H9 (cell line): ENCODE results near the gene ZNF385B. TPM values are rescaled to one million over a fixed set of nuclear protein-coding genes. Genes with fewer than 3 reads are reported as not detected.

ENCODE experiments used
- DNase-seq: peaks from one replicate; pipeline ENCODE4 v3.0.0-alpha.2; 2017
- H2AFZ ChIP-seq: one replicate; pipeline ENCODE4 v1.6.1; 2013; ENCODE audit warnings: mild to moderate bottlenecking, low read length, control low read depth, moderate library complexity
- H2AK5ac ChIP-seq: 2 replicates; pipeline ENCODE4 v1.6.1; 2013; ENCODE audit warnings: low read length, control low read depth, mixed read lengths; ENCODE audit not compliant: insufficient read length
- H2BK120ac ChIP-seq: one replicate; pipeline ENCODE4 v1.6.1; 2013; ENCODE audit warnings: low read depth, mild to moderate bottlenecking, low read length, control low read depth, inconsistent platforms; ENCODE audit not compliant: poor library complexity, severe bottlenecking
- H2BK12ac ChIP-seq: 2 replicates; pipeline ENCODE4 v1.6.1; 2013; ENCODE audit warnings: low read length, control low read depth, mixed read lengths, low read depth; ENCODE audit not compliant: insufficient read length
- H2BK15ac ChIP-seq: 2 replicates; pipeline ENCODE4 v1.6.1; 2013; ENCODE audit warnings: low read depth, low read length, control low read depth
- H2BK20ac ChIP-seq: one replicate; pipeline ENCODE4 v1.6.1; 2013; ENCODE audit warnings: low read depth, mild to moderate bottlenecking, low read length, control low read depth, inconsistent platforms; ENCODE audit not compliant: poor library complexity, severe bottlenecking
- H2BK5ac ChIP-seq: 2 replicates; pipeline ENCODE4 v1.6.1; 2013; ENCODE audit warnings: low read length, control low read depth, mixed read lengths; ENCODE audit not compliant: insufficient read length
- H3K14ac ChIP-seq: 2 replicates; pipeline ENCODE4 v1.6.1; 2013; ENCODE audit warnings: low read length, control low read depth; ENCODE audit not compliant: insufficient read depth
- H3K18ac ChIP-seq: 2 replicates; pipeline ENCODE4 v1.6.1; 2013; ENCODE audit warnings: low read depth, mild to moderate bottlenecking, mixed read lengths, low read length, control low read depth; ENCODE audit not compliant: insufficient read length
- H3K23ac ChIP-seq: 2 replicates; pipeline ENCODE4 v1.6.1; 2013; ENCODE audit warnings: low read length, control low read depth, mixed read lengths, low read depth; ENCODE audit not compliant: insufficient read length
- H3K23me2 ChIP-seq: 2 replicates; pipeline ENCODE4 v1.6.1; 2013; ENCODE audit warnings: low read depth, mild to moderate bottlenecking, mixed read lengths, low read length, control low read depth; ENCODE audit not compliant: insufficient read length, poor library complexity, severe bottlenecking
- H3K27ac ChIP-seq: 2 replicates; pipeline ENCODE4 v1.5.1; 2013; ENCODE audit warnings: low read length, control low read depth, mixed read lengths, low read depth; ENCODE audit not compliant: insufficient read length
- H3K27me3 ChIP-seq: 2 replicates; pipeline ENCODE4 v1.6.1; 2013; ENCODE audit warnings: low read length, control low read depth, inconsistent platforms; ENCODE audit not compliant: insufficient read depth
- H3K4ac ChIP-seq: 2 replicates; pipeline ENCODE4 v1.6.1; 2013; ENCODE audit warnings: low read depth, mild to moderate bottlenecking, control low read depth, inconsistent platforms, low read length, moderate library complexity
- H3K4me1 ChIP-seq: 2 replicates; pipeline ENCODE4 v1.6.1; 2013; ENCODE audit warnings: low read length, control low read depth, inconsistent platforms; ENCODE audit not compliant: insufficient read depth
- H3K4me2 ChIP-seq: 2 replicates; pipeline ENCODE4 v1.6.1; 2013; ENCODE audit warnings: low read length, control low read depth, mixed read lengths; ENCODE audit not compliant: insufficient read length, insufficient read depth
- H3K56ac ChIP-seq: 2 replicates; pipeline ENCODE4 v1.6.1; 2013; ENCODE audit warnings: low read depth, mild to moderate bottlenecking, mixed read lengths, low read length, control low read depth; ENCODE audit not compliant: insufficient read length
- H3K79me1 ChIP-seq: 2 replicates; pipeline ENCODE4 v1.6.1; 2013; ENCODE audit warnings: low read depth, mild to moderate bottlenecking, moderate library complexity, low read length, control low read depth, inconsistent platforms; ENCODE audit not compliant: insufficient read depth, poor library complexity, severe bottlenecking
- H3K79me2 ChIP-seq: 2 replicates; pipeline ENCODE4 v1.6.1; 2013; ENCODE audit warnings: low read length, control low read depth, inconsistent platforms; ENCODE audit not compliant: insufficient read depth
- H3K9ac ChIP-seq: 2 replicates; pipeline ENCODE4 v1.6.1; 2013; ENCODE audit warnings: low read length, control low read depth, mixed read lengths; ENCODE audit not compliant: insufficient read length; ENCODE audit errors: extremely low read depth
- H3K9me3 ChIP-seq: one replicate; pipeline ENCODE4 v1.6.1; 2013; ENCODE audit warnings: low read depth, low read length, inconsistent platforms; ENCODE audit not compliant: control insufficient read depth
- H3T11ph ChIP-seq: one replicate; pipeline ENCODE4 v1.6.1; 2013; ENCODE audit warnings: mild to moderate bottlenecking, low read length, control low read depth, inconsistent platforms
- H4K20me1 ChIP-seq: one replicate; pipeline ENCODE4 v1.6.1; 2013; ENCODE audit not compliant: control insufficient read depth, insufficient read length, insufficient read depth
- H4K5ac ChIP-seq: 2 replicates; pipeline ENCODE4 v1.6.1; 2013; ENCODE audit warnings: low read depth, mild to moderate bottlenecking, mixed read lengths, low read length, control low read depth; ENCODE audit not compliant: insufficient read length
- H4K8ac ChIP-seq: replicated peaks from 2 replicates; pipeline ENCODE4 v1.6.1; 2013; ENCODE audit warnings: low read length, control low read depth, mixed read lengths, low read depth; ENCODE audit not compliant: insufficient read length
- H4K91ac ChIP-seq: 2 replicates; pipeline ENCODE4 v1.6.1; 2013; ENCODE audit warnings: low read depth, mild to moderate bottlenecking, moderate library complexity, mixed read lengths, low read length, control low read depth; ENCODE audit not compliant: insufficient read length
- H3K27ac Mint-ChIP-seq, 3 experiments: 2 replicates in 2 of 3; 3 replicates in 1 of 3; pipeline ENCODE4 v1.8.0; 2020 to 2021; ENCODE audit warnings: mixed read lengths in 3 of 3, mild to moderate bottlenecking in 1 of 3, moderate library complexity in 1 of 3
- H3K27me3 Mint-ChIP-seq: 2 replicates; pipeline ENCODE4 v1.8.0; 2021; ENCODE audit warnings: low read depth, mild to moderate bottlenecking, moderate library complexity, mixed read lengths
- H3K36me3 Mint-ChIP-seq, 3 experiments: 2 replicates in 2 of 3; 3 replicates in 1 of 3; pipeline ENCODE4 v1.8.0; 2020 to 2021; ENCODE audit warnings: low read depth in 3 of 3, mixed read lengths in 3 of 3; ENCODE audit not compliant: insufficient read depth in 1 of 3
- H3K4me1 Mint-ChIP-seq, 2 experiments: 2 replicates each; pipeline ENCODE4 v1.8.0; 2020; ENCODE audit warnings: mixed read lengths in 2 of 2
- H3K4me3 Mint-ChIP-seq, 2 experiments: 2 replicates in 1 of 2; 3 replicates in 1 of 2; pipeline ENCODE4 v1.8.0; 2020 to 2021; ENCODE audit warnings: mild to moderate bottlenecking in 2 of 2, mixed read lengths in 2 of 2, moderate library complexity in 1 of 2
- H3K9me3 Mint-ChIP-seq, 2 experiments: 2 replicates in 1 of 2; 3 replicates in 1 of 2; pipeline ENCODE4 v1.8.0; 2020; ENCODE audit warnings: mild to moderate bottlenecking in 2 of 2, mixed read lengths in 2 of 2, moderate library complexity in 1 of 2
- CTCF ChIP-seq: fragments of 200-600 bp; sonication (generic); conservative IDR thresholded peaks from 3 replicates; pipeline ENCODE4 v1.8.0; 2021; ENCODE audit warnings: antibody characterized with exemption, mild to moderate bottlenecking
- total RNA-seq: library from RNA; stranded (reverse); gene quantifications from 2 replicates; pipeline ENCODE4 v1.2.1, GENCODE V29; 2021

ZNF385B gene
- total RNA-seq, 1 experiment from 2014 or later: 2.1 TPM

- H3K18ac ChIP-seq: no peak overlapping the region
- no peak overlapping the region for H3T11ph ChIP-seq
- H2BK12ac ChIP-seq: no peak overlapping the region
- H3K9me3 ChIP-seq: no peaks in the 10 kb centered on the region
- DNase-seq: no peak
- H3K4me2 ChIP-seq: no peak overlapping the region
- H3K27me3 ChIP-seq: no peaks in the 10 kb centered on the region
- no peaks in the 10 kb centered on the region for H3K23me2 ChIP-seq
- H2BK5ac ChIP-seq: no peak overlapping the region
- H4K8ac ChIP-seq: no peak overlapping the region
- no peak overlapping the region for H2AFZ ChIP-seq
- no peak overlapping the region for H2BK120ac ChIP-seq
- no peaks in the 10 kb centered on the region for H3K27me3 Mint-ChIP-seq
- no peaks in the 10 kb centered on the region for H3K79me2 ChIP-seq
- H3K4ac ChIP-seq: no peak overlapping the region
- no peak overlapping the region for H4K91ac ChIP-seq
- H3K56ac ChIP-seq: no peak overlapping the region
- no peaks in the 10 kb centered on the region for H3K79me1 ChIP-seq
- no peak overlapping the region for H3K27ac Mint-ChIP-seq
- H3K4me1 ChIP-seq: peaks cover 12% of the 10 kb centered on the region; the same call in 1 of the 2 replicates
- H4K20me1 ChIP-seq: no peaks in the 10 kb centered on the region
- no peak overlapping the region for H3K27ac ChIP-seq
- TF ChIP-seq CTCF: no peak
- H2BK15ac ChIP-seq: no peak overlapping the region
- no peak overlapping the region for H3K14ac ChIP-seq
- no peak overlapping the region for H3K23ac ChIP-seq
- no peak overlapping the region for H3K4me3 Mint-ChIP-seq
- no peak overlapping the region for H3K9ac ChIP-seq
- H2AK5ac ChIP-seq: no peak overlapping the region
- H2BK20ac ChIP-seq: no peak overlapping the region
- H4K5ac ChIP-seq: no peak overlapping the region
- H3K36me3 Mint-ChIP-seq: peaks cover 0 to 5% (median 2%) of the 10 kb centered on the region in 3 experiments; a peak in 4 of 7 replicates
- H3K9me3 Mint-ChIP-seq: peaks cover 0 to 11% of the 10 kb centered on the region in 2 experiments; a peak in 4 of 5 replicates
- peaks cover 10 to 11% of the 10 kb centered on the region in 2 experiments for H3K4me1 Mint-ChIP-seq
Measured at GRCh38 chr2:179467111-179467510, 394.3 kb downstream of the ZNF385B start.
